DND-41 (cell line): ENCODE measurements around the gene LEMD2.

ENCODE experiments used
- ATAC-seq: fragments of 200-7000 bp; cut with Tn5 transposase; 3 replicates; pipeline ENCODE4 v1.9.1; 2021; ENCODE audit warnings: low read depth; ENCODE audit not compliant: insufficient read depth
- DNase-seq: peaks from one replicate; pipeline ENCODE4 v3.0.0-alpha.2; 2020
- H2AFZ ChIP-seq: 2 replicates; pipeline ENCODE4 v1.6.0; 2012; ENCODE audit warnings: low read depth, low read length
- H3K27ac ChIP-seq: 2 replicates; pipeline ENCODE4 v1.5.1; 2012; ENCODE audit warnings: low read length, inconsistent platforms
- H3K27me3 ChIP-seq: fragments of 200-600 bp; sonication (generic); 2 replicates; pipeline ENCODE4 v1.6.0; 2012; ENCODE audit warnings: low read length, mild to moderate bottlenecking, inconsistent platforms; ENCODE audit not compliant: insufficient read depth, poor library complexity
- H3K36me3 ChIP-seq: 2 replicates; pipeline ENCODE4 v1.5.1; 2012; ENCODE audit warnings: low read length, inconsistent platforms; ENCODE audit not compliant: insufficient read depth
- H3K4me1 ChIP-seq: 2 replicates; pipeline ENCODE4 v1.5.1; 2012; ENCODE audit warnings: mild to moderate bottlenecking, low read length; ENCODE audit not compliant: insufficient read depth
- H3K4me2 ChIP-seq: 2 replicates; pipeline ENCODE4 v1.6.0; 2012; ENCODE audit warnings: mild to moderate bottlenecking, moderate library complexity, low read length, inconsistent platforms; ENCODE audit not compliant: insufficient read depth
- H3K4me3 ChIP-seq, 2 experiments: fragments of 200-600 bp in 1 of 2; shearing (Covaris generic) in 1 of 2; 2 replicates each; pipeline ENCODE4 v1.5.1; 2012 to 2016; ENCODE audit warnings: inconsistent platforms in 2 of 2, low read length in 2 of 2, mild to moderate bottlenecking in 2 of 2, low read depth in 1 of 2, moderate library complexity in 1 of 2
- H3K79me2 ChIP-seq: 2 replicates; pipeline ENCODE4 v1.6.0; 2012; ENCODE audit warnings: low read length, inconsistent platforms; ENCODE audit not compliant: insufficient read depth
- H3K9ac ChIP-seq: 2 replicates; pipeline ENCODE4 v1.6.0; 2012; ENCODE audit warnings: low read depth, mild to moderate bottlenecking, inconsistent platforms, low read length, moderate library complexity
- H3K9me3 ChIP-seq: 2 replicates; pipeline ENCODE4 v1.5.1; 2012; ENCODE audit warnings: low read length, moderate library complexity, mild to moderate bottlenecking, inconsistent platforms; ENCODE audit not compliant: insufficient read depth, severe bottlenecking
- H4K20me1 ChIP-seq: 2 replicates; pipeline ENCODE4 v1.6.0; 2012; ENCODE audit warnings: low read length; ENCODE audit not compliant: insufficient read depth
- CTCF ChIP-seq: IDR thresholded peaks from 2 replicates; pipeline ENCODE4 v1.5.1; 2012; ENCODE audit warnings: borderline replicate concordance, low read length, moderate library complexity, mild to moderate bottlenecking; ENCODE audit not compliant: poor library complexity, severe bottlenecking; ENCODE audit errors: extremely low read depth
- EZH2 ChIP-seq: IDR thresholded peaks from 3 replicates; pipeline ENCODE4 v1.6.1; 2012; ENCODE audit warnings: borderline replicate concordance, low read depth, mild to moderate bottlenecking, moderate library complexity, low read length, inconsistent platforms; ENCODE audit not compliant: severe bottlenecking

The LEMD2 gene

GRCh38 chr6:33807606-33808005, 18.7 kb upstream of the LEMD2 start:
- Histone ChIP-seq H3K4me3 (no peak overlapping the region), H4K20me1 (0 out of 2 replicates have a peak, but pooled peaks cover 2% of the 10 kb centered on the region), H3K27me3 (peaks cover 23% of the 10 kb centered on the region), H2AFZ (no peak overlapping the region), H3K79me2 (no peaks in the 10 kb centered on the region), H3K36me3 (no peaks in the 10 kb centered on the region), H3K4me2 (no peak overlapping the region), H3K9me3 (no peaks in the 10 kb centered on the region), H3K4me1 (peaks cover 7% of the 10 kb centered on the region; the same call in 1 of the 2 replicates), H3K9ac (no peak overlapping the region), H3K27ac (no peak overlapping the region)
- no peak for DNase-seq
- no peak for ATAC-seq
- TF ChIP-seq CTCF (no peak), EZH2 (no peak)

DNA sequence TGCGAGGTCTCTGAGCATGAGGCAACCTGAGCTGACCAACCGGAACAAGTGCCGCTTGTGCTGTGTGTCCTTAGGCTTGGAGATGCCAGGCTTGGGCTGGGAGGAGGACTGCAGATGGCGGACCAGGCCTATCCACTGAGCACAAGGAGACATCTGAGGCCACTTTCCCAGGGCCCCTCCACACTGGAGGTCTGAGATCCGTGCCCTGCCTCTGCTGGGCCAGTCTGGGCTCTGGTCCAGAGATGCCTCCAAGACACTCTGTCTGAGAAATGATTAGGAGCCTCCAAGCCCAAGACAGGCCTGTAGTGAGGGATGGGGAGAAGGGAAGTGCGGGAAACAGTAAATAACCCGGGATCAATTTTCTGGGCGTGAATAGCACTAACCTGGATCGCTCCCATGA, 17.9 kb upstream of the LEMD2 start:
- peaks cover 26% of the 10 kb centered on the region for H3K27me3 ChIP-seq
- no peaks in the 10 kb centered on the region for H3K36me3 ChIP-seq
- H4K20me1 ChIP-seq, result 0 out of 2 replicates have a peak, but pooled peaks cover 2% of the 10 kb centered on the region
- no peaks in the 10 kb centered on the region for H3K79me2 ChIP-seq
- no peak overlapping the region for H3K9ac ChIP-seq
- no peaks in the 10 kb centered on the region for H3K9me3 ChIP-seq
- H3K4me2 ChIP-seq, result no peak overlapping the region
- no peak for DNase-seq
- no peak overlapping the region for H3K27ac ChIP-seq
- no peak overlapping the region for H3K4me3 ChIP-seq
- TF ChIP-seq CTCF (no peak), EZH2 (no peak)
- peaks cover 7% of the 10 kb centered on the region; the same call in 1 of the 2 replicates for H3K4me1 ChIP-seq
- H2AFZ ChIP-seq, result no peak overlapping the region
- no peak for ATAC-seq

- Histone ChIP-seq H3K27me3 (peaks cover 32% of the 10 kb centered on the region), H3K9me3 (no peaks in the 10 kb centered on the region), H3K4me3 (no peak within 1 kb of the TSS), H3K79me2 (no peaks in the 10 kb centered on the region), H4K20me1 (no peaks in the 10 kb centered on the region), H3K4me2 (no peak within 1 kb of the TSS), H2AFZ (no peak within 1 kb of the TSS), H3K27ac (no peak within 1 kb of the TSS), H3K36me3 (no peaks in the 10 kb centered on the region), H3K9ac (no peak within 1 kb of the TSS), H3K4me1 (peaks cover 7% of the 10 kb centered on the region; the same call in 1 of the 2 replicates)
- ATAC-seq (no peak), DNase-seq (no peak)
- TF ChIP-seq EZH2, result no peak
- TF ChIP-seq CTCF, result no peak
Measured at GRCh38 chr6:33803571-33804053, 14.7 kb upstream of the LEMD2 start, which contains the start of gene MLN. TSS of gene MLN (minus strand) at chr6:33804003. CDS start at chr6:33801163, 2,840 bp downstream.
